Activated naive CD4-positive, alpha-beta T cell treated with Interleukin-2 at 50 U/mL for 16 hours (primary cell): Measurements from ENCODE around the gene GXYLT1.
"Not testable (repeated sequence)": the region's sequence is repeated elsewhere in the genome, so short reads cannot be mapped to it uniquely, and the experiment has no call there.

Experiments used
- DNase-seq: peaks from one replicate; pipeline ENCODE4 v3.0.0-alpha.2; 2020

GXYLT1 gene

GRCh38 chr12:42091769-42092168 lies 52.9 kb downstream of the GXYLT1 start:
- no peak for DNase-seq

GRCh38 chr12:42090899-42091298 lies 53.8 kb downstream of the GXYLT1 start:
- DNase-seq = no peak

- DNase-seq = no peak
Observed at GRCh38 chr12:42086031-42086430, 58.6 kb downstream of the GXYLT1 start.

GRCh38 chr12:42085594-42085993 lies 59.1 kb downstream of the GXYLT1 start:
- DNase-seq = no peak

GRCh38 chr12:42084522-42084921 lies 60.2 kb downstream of the GXYLT1 start:
- DNase-seq = no peak

- no peak for DNase-seq
Observed at GRCh38 chr12:42076976-42077375, 67.7 kb downstream of the GXYLT1 start.

GRCh38 chr12:42070036-42070435 lies 74.6 kb downstream of the GXYLT1 start:
- no peak for DNase-seq

- no peak for DNase-seq
Observed at GRCh38 chr12:42059127-42059526, 85.5 kb downstream of the GXYLT1 start.

- DNase-seq = no peak
Observed at GRCh38 chr12:42056130-42056529, 88.5 kb downstream of the GXYLT1 start.

GRCh38 chr12:42053456-42053855 lies 91.2 kb downstream of the GXYLT1 start:
- no peak for DNase-seq

- DNase-seq = not testable (repeated sequence)
Observed at GRCh38 chr12:42048980-42049379, 95.7 kb downstream of the GXYLT1 start.

- no peak for DNase-seq
Observed at GRCh38 chr12:42039577-42039976, 105.1 kb downstream of the GXYLT1 start.

- DNase-seq = no peak
Observed at GRCh38 chr12:42039176-42039575, 105.5 kb downstream of the GXYLT1 start.

GRCh38 chr12:42031847-42032564 lies 112.7 kb downstream of the GXYLT1 start:
- DNase-seq = no peak
